Ecto neural progenitor cell (in vitro differentiated cells): ENCODE results near the gene KLHDC9.

Experiments used
- DNase-seq: peaks from one replicate; pipeline ENCODE4 v3.0.0-alpha.2; 2018; ENCODE audit warnings: low spot score

The KLHDC9 gene

DNA sequence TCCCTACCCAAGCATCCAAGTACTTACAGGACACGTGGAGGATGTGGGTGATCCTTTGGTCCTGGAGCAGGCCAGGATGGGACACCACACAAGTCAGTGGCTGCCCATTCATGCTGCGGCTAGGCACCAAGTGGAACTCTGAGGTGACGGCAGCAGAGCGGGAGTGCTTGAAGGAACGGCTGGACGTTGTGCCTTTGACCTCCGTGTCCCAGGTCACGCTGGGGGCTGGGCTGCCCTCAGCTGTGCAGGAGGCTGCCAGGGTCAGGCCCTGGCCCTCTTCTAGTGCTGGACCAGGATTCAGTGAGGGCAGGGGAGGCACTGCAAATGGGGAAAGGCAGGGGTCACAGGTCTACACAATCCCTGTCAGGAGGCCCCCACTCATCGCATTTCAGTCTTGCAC, 20.7 kb upstream of the KLHDC9 start:
- DNase-seq: no peak

DNA sequence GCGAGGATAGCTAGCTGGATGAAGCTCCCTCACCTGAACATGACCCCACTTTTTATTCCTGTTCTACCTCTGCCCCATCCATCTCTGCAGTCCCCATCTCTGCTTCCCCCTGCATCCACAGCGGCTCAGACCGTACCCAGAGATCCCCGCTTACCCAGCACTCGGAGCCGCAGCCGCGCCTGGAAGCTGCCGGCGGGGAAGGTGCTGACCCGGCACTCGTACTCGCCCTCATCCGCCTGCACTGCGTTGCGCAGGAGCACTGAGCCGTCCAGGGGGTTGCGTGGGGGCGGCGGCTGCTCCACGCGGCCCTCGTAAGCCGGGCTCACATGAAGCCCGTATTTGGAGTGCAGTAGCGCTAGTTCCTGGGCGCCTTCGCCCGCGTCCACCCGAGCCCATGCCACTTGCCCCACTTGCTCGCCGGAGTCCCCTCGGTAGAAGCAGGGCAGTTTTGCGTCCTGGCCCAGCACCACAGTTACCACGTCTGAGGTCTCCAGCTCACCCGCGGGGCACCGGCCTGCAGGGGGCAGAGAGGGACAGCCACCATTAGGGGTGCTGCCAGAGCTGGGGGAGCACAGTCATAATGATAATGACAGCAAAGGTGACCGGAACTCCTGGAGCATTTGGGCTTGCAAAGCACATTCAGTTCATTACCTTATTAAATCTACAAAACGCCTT, 18.6 kb upstream of the KLHDC9 start:
- DNase-seq: no peak

- peak; percentile 28 for DNase-seq
Measured at GRCh38 chr1:161080441-161081405, 17.4 kb upstream of the KLHDC9 start.

DNA sequence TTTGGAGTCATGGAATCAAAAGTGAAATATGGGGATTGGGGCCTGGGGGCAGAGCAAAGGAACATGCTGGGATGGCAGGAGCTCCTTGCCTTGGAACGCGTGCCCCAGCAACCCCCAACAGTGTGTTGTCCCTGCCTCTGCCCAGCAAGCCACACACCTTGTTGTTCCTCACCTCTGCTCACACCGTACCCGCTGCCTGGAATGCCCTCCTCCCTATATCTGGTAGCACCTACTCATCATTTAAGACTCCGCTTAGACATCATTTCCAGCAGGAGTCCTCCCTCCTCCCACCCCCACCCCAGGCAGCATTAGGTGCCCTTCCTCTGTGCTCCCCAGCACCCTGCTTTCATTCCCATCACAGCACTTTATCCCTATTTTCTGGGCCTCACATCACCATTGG, 16.6 kb upstream of the KLHDC9 start:
- DNase-seq: peak; percentile 13

DNA sequence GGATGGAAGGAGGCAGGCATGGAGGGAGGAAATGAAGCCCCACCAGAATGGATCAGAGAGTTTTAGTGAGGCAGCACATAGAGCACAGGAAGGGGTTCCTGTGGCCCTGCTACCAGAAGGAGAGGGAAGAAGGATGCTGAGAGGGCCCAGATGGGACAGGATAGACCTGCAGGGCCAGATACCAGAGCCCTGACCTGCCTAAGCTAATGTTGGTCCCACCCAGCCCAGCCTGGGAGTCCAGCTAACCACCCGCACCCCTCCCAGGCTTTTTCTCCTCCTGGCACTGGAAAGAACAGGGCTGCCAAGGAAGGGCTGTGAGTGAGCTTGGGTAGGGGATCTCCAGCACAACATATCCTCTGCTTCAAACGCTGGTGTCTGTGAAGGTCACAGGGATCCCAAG, 15.7 kb upstream of the KLHDC9 start:
- peak; percentile 39 for DNase-seq

- DNase-seq: peak; percentile 56
Measured at GRCh38 chr1:161082996-161083747, 15.0 kb upstream of the KLHDC9 start.

GRCh38 chr1:161083748-161084596, 14.2 kb upstream of the KLHDC9 start:
- DNase-seq: no peak

GRCh38 chr1:161084597-161084988, 13.6 kb upstream of the KLHDC9 start:
- no peak for DNase-seq

DNA sequence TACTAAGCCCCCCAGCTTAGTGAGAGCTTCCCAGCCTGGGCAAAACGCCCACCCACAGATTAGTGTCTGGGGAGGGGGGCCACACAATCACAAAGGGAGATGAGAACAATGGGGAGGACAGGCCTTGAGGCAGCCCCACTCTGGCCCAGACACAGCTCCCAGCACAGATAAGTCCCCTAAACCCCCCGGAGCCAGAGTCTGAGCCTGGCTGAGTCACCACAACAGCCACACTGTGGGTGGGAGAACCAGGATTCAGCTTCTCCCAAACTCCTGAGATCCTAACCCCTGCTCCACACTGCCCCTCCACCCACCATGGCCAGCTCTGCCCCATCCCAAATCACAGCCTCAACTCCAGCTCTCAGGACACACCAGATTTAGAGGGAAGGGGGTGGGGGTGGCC, 13.0 kb upstream of the KLHDC9 start:
- DNase-seq: no peak

DNA sequence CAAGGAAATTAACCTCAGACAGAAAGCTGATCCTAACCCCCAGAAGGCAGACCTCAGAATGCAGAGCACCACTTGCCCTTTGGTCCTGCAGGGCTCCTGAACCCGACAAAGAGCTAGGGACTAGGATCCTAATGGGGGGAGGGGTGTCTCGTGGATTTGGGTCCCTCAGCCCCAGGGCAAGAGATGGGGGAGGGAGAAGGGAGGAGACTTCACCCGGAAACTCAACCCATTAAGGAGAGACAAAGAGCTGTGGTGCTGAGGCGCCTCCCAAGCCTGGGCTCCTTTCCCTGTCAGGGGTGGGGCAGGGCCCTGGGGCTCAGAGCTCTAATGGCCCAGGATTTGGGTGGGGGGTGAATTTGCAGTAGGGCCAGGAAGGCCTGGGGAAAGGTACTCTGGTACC, 11.7 kb upstream of the KLHDC9 start:
- peak; percentile 39 for DNase-seq

GRCh38 chr1:161088587-161089110, 9.5 kb upstream of the KLHDC9 start:
- DNase-seq: no peak

- DNase-seq: no peak
Measured at GRCh38 chr1:161089251-161089924, 8.8 kb upstream of the KLHDC9 start, which contains the start of gene NECTIN4. Gene NECTIN4, minus strand, starts transcription at chr1:161089558. Its CDS starts 262 bp downstream, at chr1:161089296.

- DNase-seq: no peak
Measured at GRCh38 chr1:161089938-161090337, 8.2 kb upstream of the KLHDC9 start.

GRCh38 chr1:161090617-161091016, 7.5 kb upstream of the KLHDC9 start:
- DNase-seq: no peak

- no peak for DNase-seq
Measured at GRCh38 chr1:161091093-161091492, 7.1 kb upstream of the KLHDC9 start.

DNA sequence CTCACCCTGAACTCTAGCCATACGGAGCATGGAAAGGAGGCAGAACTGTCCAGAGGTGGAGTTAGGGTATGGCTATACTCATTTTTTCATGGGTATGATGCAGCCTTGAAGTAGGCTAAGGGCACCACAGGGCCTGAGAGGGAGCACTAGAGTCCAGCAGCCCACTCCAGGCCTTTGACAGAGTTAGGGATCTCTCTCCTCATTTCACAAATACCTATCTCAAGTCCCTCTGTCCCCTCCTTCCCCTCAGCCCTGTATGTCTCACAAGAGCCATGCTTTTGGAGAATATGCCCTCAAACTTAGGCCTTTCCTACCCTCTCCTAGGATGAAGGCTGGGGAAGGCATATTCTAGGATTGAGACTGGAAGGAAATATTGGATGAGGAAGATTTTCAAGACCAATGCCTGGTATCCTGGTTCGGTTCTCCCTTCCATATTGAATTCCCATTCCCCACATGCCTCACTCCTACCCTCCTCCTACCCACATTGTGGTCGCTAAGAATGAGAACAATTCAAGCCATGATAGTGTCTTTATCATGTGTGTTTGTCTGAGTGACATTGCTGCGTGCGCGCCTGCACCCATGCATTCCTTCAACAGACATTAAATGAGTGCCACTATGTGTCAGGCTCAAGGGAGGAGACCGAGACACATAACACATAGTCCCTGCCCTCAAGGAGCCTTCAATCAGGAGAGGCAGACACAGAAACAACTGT, 6.2 kb upstream of the KLHDC9 start:
- no peak for DNase-seq

DNA sequence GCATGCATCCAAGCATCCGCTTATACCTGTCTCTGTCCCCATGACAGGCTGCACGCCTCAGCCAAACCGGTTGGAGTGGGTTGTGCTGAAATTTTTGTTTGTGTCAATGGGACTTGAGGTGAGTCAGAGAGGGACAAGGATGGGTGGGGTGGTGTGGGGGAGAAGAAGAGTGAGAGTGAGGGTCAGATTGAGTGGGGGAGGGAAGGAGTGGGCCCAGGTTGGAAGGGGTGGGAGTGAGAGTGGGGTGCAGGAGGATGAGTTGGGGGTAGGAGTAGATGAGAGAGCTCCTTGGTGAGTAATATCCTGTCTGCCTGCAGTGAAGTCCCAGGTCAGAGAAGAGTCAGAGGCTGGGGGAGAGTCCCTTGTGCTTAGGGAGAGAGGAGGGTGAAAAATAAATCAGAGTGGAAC, 5.5 kb upstream of the KLHDC9 start:
- DNase-seq: no peak

DNA sequence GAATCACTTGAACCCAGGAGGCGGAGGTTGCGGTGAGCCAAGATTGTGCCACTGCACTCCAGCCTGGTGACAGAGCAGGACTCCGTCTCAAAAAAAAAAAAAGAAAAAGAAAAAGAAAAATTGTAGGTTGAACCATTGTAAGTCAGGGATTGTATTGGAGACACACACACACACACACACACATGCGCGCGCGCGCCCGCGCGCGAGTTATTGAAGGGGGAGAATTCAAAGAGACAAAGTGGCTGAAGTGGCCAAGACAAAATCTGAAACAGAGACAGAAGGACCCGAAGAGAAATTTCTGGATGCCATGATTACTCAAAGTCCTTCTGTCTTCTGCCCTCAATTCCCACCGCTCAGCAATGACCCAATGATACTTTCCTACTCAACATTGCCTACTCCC, 3.7 kb upstream of the KLHDC9 start:
- DNase-seq: no peak

- DNase-seq: no peak
Measured at GRCh38 chr1:161095230-161095629, 2.9 kb upstream of the KLHDC9 start.

- no peak for DNase-seq
Measured at GRCh38 chr1:161096015-161096414, 2.1 kb upstream of the KLHDC9 start.
